Superior temporal gyrus (tissue), 1 donor: ENCODE results near the gene CCDC39.
"Not testable (repeated sequence)": the region's sequence is repeated elsewhere in the genome, so short reads cannot be mapped to it uniquely, and the experiment has no call there.

Experiments
- DNase-seq: peaks from one replicate; pipeline ENCODE4 v3.0.0-alpha.2; 2016; ENCODE audit errors: extremely low spot score

Gene CCDC39

DNA sequence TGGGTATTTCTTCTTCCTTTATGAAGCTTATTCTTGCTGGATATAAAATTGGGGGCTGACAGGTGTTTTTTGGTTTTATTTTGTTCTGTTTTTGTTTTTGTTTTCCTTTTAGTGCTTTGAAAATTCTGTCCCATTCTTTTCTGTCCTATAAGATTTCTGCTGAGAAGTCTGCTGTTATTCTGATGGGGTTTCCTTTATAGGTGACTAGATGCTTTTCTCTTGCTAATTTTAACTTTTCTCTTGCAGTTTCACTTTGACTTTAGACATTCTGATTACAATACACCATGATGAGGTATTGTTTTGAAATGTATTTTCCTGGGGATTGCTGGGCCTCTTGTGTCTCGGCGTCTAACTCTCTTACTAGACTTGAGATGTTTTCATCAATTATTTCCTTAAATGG, 54.6 kb downstream of the CCDC39 start:
- DNase-seq = no peak

DNA sequence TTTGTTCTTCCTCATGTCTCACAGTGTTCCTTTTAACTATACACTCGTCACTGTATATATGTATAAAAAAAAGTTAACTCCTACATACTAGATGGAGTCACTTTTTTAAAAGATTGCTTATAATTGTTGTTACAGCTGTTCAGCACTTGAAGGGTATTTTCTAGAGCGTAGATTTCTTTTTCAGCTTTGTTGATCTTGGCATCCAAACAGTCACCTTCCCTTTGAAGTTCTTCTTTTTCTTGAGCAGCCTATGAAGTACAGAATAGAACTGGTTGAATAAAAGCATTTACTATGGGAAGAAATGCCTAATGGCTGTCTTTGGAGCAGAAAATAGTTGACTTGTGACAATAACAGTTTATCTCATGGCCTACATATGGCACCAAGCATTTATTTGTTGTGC, 59.6 kb downstream of the CCDC39 start:
- no peak for DNase-seq

DNA sequence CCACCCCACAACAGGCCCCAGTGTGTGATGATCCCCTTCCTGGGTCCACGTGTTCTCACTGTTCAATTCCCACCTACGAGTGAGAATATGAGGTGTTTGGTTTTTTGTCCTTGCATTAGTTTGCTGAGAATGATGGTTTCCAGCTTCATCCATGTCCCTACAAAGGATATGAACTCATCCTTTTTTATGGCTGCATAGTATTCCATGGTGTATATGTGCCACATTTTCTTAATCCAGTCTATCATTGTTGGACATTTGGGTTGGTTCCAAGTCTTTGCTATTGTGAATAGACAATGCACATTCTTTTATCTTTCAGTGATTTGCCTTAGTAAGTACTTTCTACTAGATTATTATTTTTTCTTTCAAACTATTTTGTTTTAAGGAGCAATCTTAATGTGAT, 60.7 kb downstream of the CCDC39 start:
- not testable (repeated sequence) for DNase-seq

DNA sequence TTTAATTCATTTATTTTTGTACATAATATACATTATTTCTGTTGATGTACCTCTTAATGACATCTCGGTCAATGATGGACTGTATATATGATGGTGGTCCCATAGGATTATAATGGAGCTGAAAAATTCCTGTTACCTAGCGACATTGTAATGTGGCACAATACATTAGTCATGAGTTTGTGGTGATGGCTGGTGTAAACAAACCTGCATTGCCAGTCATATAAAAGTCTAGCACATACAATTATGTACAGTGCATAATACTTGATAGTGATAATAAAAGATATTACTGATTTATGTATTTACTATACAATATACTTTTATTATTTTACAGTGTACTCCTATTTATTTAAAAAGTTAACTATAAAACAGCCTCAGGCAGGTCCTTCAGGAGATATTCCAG, 62.2 kb downstream of the CCDC39 start:
- DNase-seq = no peak

DNA sequence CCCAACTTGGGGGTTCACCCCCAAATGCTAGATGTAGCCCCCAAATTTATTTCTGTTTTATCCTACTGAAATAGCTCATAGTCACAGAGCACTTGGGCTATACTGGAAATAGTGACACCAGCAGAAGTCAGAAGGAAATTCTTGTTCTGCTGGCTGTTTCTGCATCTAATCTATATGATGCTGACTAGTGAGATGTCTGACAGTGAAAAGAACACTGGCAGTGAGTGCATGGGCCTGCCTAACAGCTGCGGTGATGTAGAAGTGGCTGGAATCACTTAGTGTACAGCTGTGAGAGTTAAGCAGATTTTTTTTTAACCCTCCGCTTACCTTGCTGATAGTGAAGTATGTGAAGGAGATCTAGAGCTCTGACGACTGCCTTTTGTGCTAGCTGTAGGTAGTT, 63.3 kb downstream of the CCDC39 start:
- DNase-seq = no peak

DNA sequence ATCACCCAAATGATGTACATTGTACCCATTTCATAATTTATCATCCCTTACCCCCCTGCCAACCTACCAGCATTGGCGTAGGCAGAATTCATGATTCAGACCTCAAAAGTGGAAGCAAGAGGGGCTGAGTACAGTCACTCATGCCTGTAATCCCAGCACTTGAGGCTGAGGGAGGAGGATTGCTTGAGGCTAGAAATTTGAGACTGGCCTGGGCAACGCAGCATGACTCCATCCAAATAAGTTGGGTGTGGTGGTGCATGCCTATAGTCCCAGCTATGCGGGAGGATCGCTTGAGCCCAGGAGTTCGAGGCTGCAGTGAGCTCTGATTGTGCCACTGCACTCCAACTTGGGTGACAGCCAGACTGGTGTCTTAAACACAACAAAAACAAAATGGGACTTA, 66.9 kb downstream of the CCDC39 start:
- no peak for DNase-seq

DNA sequence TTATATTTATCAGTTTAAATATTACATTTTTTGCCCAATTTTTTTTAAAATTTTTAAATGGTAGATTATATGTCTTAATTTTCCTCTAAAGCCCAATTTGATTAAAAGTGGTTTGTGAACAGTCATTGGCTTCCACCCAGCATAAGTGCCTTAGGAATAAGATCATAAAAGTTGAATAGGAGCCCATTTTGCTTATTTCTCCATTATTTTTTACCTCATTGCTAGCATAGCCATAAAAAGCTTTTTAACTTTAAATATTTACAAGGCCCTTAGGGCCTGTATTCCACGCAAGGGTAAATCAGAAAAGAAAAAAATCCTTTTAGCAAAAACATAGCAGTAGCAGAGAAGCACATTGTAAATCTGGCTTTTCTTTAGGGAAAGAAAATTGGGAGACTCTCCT, 68.3 kb downstream of the CCDC39 start:
- DNase-seq = no peak

DNA sequence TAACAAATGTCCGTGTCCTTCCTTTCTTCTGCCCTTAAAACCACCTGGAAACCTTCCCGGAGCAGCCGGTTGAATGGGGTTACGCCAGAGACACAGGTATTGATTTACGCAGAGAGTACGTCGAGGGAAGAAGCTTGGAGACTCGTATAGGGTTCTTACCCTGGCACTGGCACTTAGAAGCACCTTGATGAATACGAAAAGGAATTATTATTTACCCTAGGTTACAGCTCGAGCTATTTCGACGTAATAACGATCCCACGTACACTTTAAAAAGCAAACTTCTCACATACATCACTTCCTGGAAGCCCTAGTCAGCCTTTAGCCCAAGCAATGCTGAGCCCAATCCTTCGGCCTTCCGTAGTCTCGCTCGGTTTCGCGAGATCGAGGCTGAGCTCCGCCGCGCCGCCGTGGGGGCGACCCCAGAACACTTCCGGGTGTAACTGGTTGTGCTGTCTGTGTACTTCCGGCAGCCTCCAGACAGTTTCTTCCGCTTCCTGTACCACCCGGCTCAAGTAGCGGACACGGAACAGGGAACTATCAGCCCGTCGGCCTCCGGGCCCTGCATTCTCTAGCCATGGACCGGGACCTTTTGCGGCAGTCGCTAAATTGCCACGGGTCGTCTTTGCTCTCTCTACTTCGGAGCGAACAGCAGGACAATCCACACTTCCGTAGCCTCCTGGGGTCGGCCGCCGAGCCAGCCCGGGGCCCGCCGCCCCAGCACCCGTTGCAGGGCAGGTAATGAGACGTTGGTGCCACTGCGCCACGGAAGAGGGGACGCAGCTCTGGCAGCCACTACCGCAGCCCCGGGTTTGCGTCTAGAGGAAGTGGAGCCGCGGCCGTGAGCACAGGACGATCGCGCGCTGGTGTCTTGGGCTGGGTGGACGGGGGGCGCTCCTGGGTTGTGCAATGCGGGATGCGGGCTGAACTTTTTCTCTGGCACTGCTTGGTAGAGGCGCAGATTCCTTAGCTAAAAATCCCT, 77.3 kb downstream of the CCDC39 start, which contains the start of gene TTC14:
Gene TTC14 (plus strand): TSS at position 476 of the 979 bp plus-strand sequence. CDS start 99 bp downstream, at position 575.
- DNase-seq = peak; percentile 95

DNA sequence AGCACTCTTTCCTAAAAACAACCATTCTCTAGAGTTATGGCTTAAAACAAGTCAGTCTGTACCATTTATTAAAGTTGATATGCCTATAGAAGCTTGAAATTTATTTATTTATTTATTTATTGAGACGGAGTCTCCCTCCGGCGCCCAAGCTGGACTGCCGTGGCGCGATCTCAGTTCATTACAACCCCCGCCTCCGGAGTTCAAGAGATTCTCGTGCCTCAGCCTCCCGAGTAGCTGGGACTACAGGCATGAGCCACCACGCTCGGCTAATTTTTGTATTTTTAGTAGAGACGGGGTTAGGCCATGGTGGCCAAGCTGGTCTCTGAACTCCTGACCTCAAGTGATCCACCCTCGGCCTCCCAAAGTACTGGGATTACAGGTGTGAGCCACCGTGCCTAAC, 78.8 kb downstream of the CCDC39 start:
- no peak for DNase-seq

DNA sequence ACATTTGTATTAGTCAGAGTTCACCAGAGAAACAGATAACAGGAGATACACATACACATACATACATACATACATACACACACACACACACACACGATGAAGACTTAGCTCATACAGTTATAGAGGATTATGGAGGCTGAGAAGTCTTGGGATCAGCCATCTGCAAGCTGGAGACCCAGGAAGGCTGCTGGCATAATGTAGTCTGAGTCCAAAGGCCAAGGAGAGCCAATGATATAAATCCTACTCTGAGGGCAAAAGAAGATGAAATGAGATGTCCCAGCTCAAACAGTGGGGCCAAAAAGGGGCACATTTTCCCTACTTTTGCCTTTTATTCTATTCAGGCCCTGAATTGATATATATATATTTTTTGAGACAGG, 83.7 kb downstream of the CCDC39 start:
- no peak for DNase-seq

DNA sequence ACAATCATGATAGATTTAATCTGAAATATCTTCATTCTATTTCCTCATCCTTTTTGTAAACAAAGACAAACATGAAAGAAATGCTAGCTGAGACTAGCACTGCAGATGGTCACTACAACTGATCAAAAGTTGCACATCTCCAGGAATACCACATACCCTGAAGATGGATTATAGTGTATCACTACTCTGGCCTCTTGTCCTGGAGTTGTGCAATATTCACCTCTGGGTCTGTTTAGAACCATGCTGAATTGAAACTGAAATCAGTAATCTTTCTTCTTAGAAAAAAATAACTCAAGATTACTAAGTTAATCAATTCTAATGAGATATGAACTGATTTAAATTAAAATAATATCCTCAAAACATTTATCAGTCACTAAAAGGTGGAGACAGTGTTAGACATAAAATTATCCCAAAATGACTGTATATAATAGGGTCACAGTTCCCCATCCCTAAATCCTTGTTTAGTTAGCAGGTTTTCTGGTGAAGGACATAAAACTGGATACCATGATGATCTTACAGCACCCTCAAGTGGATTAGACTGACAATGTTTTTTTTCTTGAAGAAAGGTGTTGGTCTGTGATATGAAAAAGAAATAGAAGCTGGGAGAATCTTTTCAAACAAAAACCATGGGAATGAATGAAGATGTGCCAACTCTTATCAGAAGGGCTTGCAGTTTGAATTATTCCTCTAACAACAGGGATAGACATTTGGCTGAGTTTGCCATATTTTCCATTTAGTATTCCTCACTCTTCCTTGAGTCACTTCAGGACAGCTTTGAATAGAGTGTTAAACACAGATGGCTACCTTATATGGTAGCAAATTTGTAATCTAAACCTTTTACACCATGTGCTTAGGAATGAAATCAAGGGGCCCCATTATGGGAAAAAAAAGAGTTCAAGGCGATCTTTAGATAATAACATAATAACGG, 84.4 kb downstream of the CCDC39 start:
- DNase-seq = peak; percentile 87

DNA sequence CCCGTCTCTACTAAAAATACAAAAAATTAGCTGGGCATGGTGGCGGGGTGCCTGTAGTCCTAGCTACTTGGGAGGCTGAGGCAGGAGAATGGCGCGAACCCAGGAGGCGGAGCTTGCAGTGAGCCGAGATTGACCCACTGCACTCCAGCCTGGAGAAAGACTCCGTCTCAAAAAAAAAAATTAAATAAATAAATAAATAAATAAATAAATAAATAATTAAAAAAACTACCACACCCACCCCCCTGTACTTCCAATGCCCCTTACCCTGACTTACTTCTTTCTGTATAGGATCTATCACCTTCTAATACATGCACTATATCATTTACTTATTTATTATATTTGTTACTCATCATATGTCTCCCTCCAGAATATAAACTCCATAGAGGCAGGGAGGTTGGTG, 85.7 kb downstream of the CCDC39 start:
- not testable (repeated sequence) for DNase-seq

DNA sequence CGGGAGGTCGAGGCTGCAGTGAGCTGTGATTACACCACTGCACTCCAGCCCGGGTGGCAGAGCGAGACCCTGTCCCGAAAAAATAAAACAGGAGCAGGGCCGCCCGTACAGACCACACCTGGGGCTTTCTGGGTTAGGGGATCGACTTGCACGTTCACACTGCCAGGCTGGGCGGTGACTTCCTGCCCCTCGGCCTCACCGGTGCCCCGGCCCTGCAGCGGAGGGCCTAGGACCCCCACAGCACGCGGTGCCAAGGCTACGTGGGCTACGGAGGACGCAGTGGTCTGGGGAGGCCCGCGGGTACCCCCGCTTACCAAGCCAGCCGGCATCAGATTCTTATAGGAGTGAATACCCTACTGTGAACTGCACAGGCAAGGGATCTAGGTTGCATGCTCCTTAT, 88.9 kb downstream of the CCDC39 start:
- DNase-seq = no peak

DNA sequence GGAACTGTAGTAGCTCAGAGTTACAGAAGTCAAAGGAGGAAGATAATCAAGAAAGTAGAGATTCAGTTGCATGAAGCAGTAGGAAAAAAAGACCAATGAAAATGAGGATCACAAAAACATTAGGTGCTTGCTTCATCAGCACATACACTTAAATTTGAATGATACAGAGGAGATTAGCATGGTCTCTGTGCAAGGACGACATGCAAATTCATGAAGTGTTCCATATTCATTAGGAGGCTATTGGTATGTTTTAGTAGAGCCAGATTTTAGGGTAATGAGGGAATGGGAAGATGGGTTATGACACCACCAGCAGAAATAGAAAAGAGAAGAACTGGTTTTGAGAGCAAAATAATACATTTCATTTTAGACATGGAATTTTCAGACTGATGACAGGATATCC, 98.4 kb downstream of the CCDC39 start:
- no peak for DNase-seq

DNA sequence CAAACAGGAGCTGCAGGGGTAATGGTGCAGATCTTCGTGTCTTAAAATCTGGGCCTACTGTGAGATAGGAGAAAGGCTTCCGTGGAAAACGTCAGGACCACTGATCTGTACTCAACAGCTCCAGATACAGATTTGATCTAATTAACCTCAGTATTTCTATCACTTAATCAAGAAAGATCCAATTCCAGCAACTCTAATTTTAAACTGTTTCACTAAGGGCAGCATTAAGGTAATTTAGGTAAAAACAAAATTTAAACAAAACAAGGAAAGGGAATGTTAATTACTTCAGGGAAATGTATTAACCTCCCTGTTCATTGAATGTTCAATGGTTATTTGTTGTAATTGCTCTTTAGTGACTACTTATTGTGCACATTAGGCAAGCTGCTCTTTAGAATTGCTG, 103.7 kb downstream of the CCDC39 start:
- DNase-seq = no peak

DNA sequence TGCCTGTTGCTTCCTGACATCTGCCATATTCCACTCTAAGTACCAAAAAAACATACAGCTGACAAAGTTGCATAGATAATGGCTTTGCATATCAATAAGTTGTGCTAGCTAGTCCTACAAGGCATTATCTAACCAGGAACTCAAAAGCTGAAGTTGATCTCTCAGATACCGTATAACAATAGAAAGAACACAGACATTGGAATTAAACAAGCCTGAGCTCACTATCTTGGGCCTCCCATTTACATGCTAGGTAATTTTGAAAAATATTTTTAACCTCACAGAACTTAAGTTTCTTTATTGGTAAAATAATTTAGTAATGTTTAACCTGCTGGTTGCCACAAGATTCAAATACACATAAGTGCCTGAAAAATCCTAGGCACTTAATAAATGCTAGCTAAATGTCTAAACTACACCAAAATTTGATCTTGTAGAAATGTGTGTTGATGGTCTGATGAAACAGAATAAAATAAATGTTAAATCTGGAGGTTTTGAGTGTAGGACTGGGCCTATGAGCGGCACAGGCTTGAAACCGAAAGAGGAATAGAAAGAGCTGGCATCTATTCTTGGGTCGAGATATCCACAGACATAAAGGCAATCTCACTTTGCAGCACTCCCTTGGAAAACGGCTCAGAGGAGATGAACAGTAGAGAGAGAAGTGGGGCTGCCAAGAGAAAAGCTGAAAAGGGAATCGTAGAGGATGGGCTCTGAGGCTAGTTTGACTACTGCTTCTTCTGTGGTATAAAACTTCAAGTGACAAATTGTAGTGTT, 107.3 kb downstream of the CCDC39 start:
- DNase-seq = no peak

DNA sequence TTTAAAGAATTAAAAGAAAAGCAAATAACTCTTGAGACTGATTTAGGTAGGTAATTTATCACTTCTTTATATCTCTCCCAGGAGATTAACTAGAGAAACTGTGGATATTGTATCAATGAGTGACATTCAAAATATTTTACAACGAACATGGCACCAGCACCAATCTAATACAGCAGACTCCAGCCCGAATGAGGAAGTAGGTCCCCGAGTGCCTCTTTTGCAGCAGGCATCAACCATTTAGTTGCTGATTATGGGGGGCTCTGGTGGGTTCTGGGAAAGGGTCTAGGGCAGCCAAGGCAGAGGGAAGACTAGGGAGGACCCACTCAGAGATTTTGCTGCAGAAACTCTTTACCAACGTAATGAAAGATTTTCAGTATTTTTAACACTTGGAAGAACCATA, 109.1 kb downstream of the CCDC39 start:
- DNase-seq = no peak

DNA sequence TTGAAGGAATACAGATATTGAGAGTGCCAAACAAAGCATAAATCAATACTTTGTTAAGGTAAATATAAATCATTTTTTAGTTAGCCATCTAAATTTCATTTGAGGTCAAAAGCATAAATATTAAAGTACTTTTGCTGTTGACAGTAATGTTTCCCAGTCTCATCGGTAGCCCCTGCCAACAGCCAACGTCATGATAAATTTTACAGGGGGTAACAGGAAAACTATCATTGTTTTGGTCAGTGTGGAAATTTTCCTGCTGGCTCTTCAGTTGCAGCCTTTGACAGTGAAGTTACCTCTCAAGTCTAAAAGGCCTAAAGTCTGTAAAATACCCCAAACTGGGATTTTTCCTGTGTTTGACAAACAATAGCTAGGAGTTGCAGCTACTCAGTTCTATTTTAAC, 114.6 kb downstream of the CCDC39 start:
- DNase-seq = no peak
